ENCODE data around the gene TMPRSS6. TPM values are rescaled to one million over a fixed set of nuclear protein-coding genes. Genes with fewer than 3 reads are reported as not detected.

TMPRSS6 gene
- total and polyA plus RNA-seq, 4 donors: 0.09 to 1.0 (median 0.69) TPM

DNA sequence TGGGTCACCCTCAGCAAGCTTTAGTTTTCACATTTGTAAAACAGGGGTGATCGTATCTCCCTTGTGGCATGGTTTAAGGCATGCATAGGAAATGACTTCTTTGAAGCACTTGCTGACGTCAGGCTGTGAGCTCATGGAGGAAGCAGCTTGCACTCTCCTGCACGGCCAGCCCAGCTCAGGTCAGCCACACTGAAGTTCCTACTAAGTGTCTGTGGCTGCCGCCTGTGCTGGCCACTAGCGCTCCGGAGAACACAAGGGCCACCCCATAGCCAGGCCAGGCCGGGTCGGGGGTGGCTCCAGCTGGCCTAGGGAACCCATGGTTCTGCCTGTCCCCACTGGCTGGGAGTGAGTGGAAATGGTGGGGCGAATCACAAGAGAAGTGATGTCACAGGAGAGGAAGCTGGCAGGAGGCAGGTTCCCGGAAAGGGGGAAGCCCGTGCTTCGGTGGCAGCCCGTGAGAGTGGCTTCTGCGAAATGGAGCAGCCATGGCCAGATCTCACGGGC, 29.8 kb downstream of the TMPRSS6 start:
- Histone ChIP-seq H3K9ac (ENCODE audit: insufficient read depth in 1 of 2, low read length in 2 of 2) (no peak overlapping the region), H3K36me3 (ENCODE audit: control insufficient read depth in 4 of 4, insufficient read depth in 4 of 4, low read length in 4 of 4) (no peaks in the 10 kb centered on the region), H3K9me3 (ENCODE audit: control insufficient read depth in 4 of 4, insufficient read depth in 3 of 4, low read length in 3 of 4) (peaks cover 0 to 3% (median 0%) of the 10 kb centered on the region in 4 donors), H3K4me3 (no peak overlapping the region), H3K27me3 (ENCODE audit: control insufficient read depth in 3 of 3, insufficient read depth in 3 of 3, low read length in 2 of 3) (peaks cover 0 to 8% (median 0%) of the 10 kb centered on the region in 3 donors), H3K4me1 (ENCODE audit: control insufficient read depth in 5 of 5, insufficient read depth in 5 of 5, low read length in 5 of 5) (no peaks in the 10 kb centered on the region), H3K27ac (ENCODE audit: low read depth in 1 of 2, low read length in 1 of 2) (no peak overlapping the region)
- ATAC-seq (ENCODE audit: insufficient read depth, low FRiP score) (peak; percentile 58), DNase-seq (no peak)
- TF ChIP-seq, protein P1, sequence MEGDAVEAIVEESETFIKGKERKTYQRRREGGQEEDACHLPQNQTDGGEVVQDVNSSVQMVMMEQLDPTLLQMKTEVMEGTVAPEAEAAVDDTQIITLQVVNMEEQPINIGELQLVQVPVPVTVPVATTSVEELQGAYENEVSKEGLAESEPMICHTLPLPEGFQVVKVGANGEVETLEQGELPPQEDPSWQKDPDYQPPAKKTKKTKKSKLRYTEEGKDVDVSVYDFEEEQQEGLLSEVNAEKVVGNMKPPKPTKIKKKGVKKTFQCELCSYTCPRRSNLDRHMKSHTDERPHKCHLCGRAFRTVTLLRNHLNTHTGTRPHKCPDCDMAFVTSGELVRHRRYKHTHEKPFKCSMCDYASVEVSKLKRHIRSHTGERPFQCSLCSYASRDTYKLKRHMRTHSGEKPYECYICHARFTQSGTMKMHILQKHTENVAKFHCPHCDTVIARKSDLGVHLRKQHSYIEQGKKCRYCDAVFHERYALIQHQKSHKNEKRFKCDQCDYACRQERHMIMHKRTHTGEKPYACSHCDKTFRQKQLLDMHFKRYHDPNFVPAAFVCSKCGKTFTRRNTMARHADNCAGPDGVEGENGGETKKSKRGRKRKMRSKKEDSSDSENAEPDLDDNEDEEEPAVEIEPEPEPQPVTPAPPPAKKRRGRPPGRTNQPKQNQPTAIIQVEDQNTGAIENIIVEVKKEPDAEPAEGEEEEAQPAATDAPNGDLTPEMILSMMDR (IDR thresholded peaks at IDR 0.05; ENCODE audit: control extremely low read depth, extremely low read depth): no peak
- WGBS, 2 donors: 47 to 60% methylated on average over 15 of the region's 15 CpGs

DNA sequence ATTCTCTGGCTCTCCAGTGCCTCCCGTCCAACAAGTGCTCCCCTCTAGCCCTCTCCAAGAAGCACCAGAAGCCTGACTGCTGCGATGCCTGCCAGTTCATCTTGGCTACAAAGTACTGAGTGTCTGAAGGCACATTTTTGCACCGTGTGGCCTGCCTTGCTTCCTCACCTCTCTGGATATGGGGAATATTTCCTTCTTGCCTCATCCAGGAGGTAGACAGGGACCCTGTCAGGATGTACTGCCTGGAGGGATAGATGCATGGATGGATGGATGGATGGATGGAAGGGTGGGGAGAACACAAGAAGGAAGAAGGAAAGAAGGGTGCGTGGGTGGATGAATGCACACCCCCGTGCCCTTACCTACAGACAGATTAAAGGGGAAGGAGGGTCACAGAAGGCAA, 30.4 kb downstream of the TMPRSS6 start:
- no peak overlapping the region for H3K4me3 ChIP-seq
- WGBS, 2 donors: 44 to 65% methylated on average over 5 of the region's 5 CpGs
- peaks cover 0 to 13% (median 0%) of the 10 kb centered on the region in 3 donors for H3K27me3 ChIP-seq (ENCODE audit: control insufficient read depth in 3 of 3, insufficient read depth in 3 of 3, low read length in 2 of 3)
- no peak for DNase-seq
- H3K9me3 ChIP-seq (ENCODE audit: control insufficient read depth in 4 of 4, insufficient read depth in 3 of 4, low read length in 3 of 4): peaks cover 0 to 3% (median 0%) of the 10 kb centered on the region in 4 donors
- H3K4me1 ChIP-seq (ENCODE audit: control insufficient read depth in 5 of 5, insufficient read depth in 5 of 5, low read length in 5 of 5): no peaks in the 10 kb centered on the region
- TF ChIP-seq, protein P1 (IDR thresholded peaks at IDR 0.05; ENCODE audit: control extremely low read depth, extremely low read depth): no peak
- H3K27ac ChIP-seq (ENCODE audit: low read depth in 1 of 2, low read length in 1 of 2): no peak overlapping the region
- H3K36me3 ChIP-seq (ENCODE audit: control insufficient read depth in 4 of 4, insufficient read depth in 4 of 4, low read length in 4 of 4): no peaks in the 10 kb centered on the region
- no peak for ATAC-seq (ENCODE audit: insufficient read depth, low FRiP score)
- H3K9ac ChIP-seq (ENCODE audit: insufficient read depth in 1 of 2, low read length in 2 of 2): no peak overlapping the region

DNA sequence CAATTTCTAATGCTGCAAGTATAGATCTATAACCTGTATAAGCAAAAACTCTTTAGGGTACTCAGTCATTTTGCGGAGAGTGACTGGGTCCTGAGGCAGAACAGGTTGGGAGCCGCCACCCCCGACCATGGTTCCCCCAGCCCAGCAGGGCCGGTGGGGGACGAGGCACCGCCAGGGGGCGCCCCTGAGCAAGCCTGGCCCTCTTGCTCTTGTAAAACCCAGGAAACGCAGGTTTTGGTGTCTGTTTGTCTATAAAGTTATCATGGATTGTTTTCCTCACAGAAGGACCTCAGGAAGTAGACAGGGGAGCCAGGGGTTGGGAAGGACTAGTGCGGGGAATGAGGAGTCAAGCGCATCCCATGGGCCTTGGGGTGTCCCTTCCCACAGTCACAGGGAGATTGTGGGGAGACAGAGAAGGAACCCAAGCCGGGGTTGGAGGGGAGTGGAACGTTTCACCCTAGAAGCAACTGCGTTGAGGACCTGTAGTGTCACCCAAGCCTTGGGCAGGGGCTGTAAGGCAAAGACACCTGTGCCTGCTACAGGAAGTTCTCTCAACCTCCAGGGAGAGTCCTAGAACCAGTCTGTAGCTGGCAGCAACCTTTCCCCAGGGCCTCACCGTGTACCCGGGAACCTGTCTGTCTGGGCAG, 31.6 kb downstream of the TMPRSS6 start:
- Histone ChIP-seq H3K27me3 (ENCODE audit: control insufficient read depth in 3 of 3, insufficient read depth in 3 of 3, low read length in 2 of 3) (peaks cover 0 to 15% (median 0%) of the 10 kb centered on the region in 3 donors), H3K36me3 (ENCODE audit: control insufficient read depth in 4 of 4, insufficient read depth in 4 of 4, low read length in 4 of 4) (no peaks in the 10 kb centered on the region), H3K4me1 (ENCODE audit: control insufficient read depth in 5 of 5, insufficient read depth in 5 of 5, low read length in 5 of 5) (no peaks in the 10 kb centered on the region), H3K9ac (ENCODE audit: insufficient read depth in 1 of 2, low read length in 2 of 2) (no peak overlapping the region), H3K9me3 (ENCODE audit: control insufficient read depth in 4 of 4, insufficient read depth in 3 of 4, low read length in 3 of 4) (peaks cover 0 to 3% (median 0%) of the 10 kb centered on the region in 4 donors), H3K4me3 (no peak overlapping the region), H3K27ac (ENCODE audit: low read depth in 1 of 2, low read length in 1 of 2) (no peak overlapping the region)
- WGBS, 2 donors: 25 to 30% methylated on average over 15 of the region's 15 CpGs
- peak; percentile 47 to 63 (median 57) for DNase-seq
- TF ChIP-seq, protein P1 (IDR thresholded peaks at IDR 0.05; ENCODE audit: control extremely low read depth, extremely low read depth): peak; percentile 78
- ATAC-seq (ENCODE audit: insufficient read depth, low FRiP score): no peak
